Fibroblast of pulmonary artery (primary cell): ENCODE measurements around the gene AGAP1.

Experiments
- DNase-seq: peaks from one replicate; pipeline ENCODE4 v3.0.0-alpha.2; 2010; ENCODE audit warnings: low read depth
- H3K4me3 ChIP-seq: replicated peaks from 2 replicates; pipeline ENCODE4 v1.5.1; 2011; ENCODE audit warnings: low read depth, mild to moderate bottlenecking, control low read depth, low read length, moderate library complexity
- CTCF ChIP-seq: IDR thresholded peaks from 2 replicates; pipeline ENCODE4 v1.5.1; 2011; ENCODE audit warnings: mild to moderate bottlenecking, control low read depth, low read length, inconsistent platforms; ENCODE audit errors: missing control alignments

Gene AGAP1

DNA sequence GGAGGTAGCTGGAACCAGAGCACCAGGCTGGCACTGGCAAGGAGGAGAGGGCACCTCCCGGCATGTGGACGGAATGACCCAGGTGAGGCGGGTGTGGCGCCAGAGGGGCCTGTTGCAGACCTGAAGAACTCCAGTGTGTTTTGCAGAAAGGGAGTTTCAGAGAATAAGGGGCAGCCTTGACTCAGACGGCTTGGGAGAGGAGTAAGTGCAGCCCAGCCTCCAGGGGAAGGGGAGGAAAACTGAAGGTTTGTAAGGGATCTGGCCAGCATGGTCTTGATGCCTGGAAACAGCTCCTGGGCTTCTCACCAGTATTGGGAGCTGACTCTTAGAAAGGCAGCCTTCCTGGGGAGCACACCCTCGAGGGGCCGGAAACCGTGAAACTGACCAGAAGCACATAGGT lies 101.1 kb downstream of the AGAP1 start:
- H3K4me3 ChIP-seq = no peak overlapping the region
- no peak for TF ChIP-seq CTCF
- no peak for DNase-seq

DNA sequence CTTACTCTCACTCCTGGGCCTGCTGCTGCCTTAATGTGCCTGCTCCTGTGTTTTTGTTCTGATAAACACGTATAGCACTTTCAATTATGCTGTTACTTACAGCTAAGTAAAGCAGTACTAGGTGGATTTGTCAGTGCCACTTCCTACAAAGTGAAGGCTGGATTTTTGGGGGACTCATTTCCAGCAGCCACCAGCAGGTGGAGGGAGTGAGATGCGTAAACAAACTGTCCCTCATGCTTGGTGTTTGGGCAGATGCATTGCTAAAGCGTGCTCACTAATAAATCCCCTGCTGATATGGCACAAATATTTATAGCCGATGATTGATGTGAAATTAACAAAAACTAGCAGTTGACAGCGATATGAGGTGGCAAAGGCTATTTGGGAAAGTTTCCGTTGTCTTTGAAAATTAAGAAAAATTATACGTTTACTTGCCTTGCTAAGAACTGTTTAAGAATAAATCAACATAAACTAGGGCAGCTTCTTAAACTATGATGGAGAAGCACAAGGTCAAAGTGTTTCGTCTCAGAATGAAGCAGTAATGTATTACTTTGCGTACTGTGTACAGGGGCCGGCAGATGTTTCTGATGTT lies 101.7 kb downstream of the AGAP1 start:
- DNase-seq = peak; percentile 87
- peak; percentile 98 for TF ChIP-seq CTCF
- H3K4me3 ChIP-seq = no peak overlapping the region

DNA sequence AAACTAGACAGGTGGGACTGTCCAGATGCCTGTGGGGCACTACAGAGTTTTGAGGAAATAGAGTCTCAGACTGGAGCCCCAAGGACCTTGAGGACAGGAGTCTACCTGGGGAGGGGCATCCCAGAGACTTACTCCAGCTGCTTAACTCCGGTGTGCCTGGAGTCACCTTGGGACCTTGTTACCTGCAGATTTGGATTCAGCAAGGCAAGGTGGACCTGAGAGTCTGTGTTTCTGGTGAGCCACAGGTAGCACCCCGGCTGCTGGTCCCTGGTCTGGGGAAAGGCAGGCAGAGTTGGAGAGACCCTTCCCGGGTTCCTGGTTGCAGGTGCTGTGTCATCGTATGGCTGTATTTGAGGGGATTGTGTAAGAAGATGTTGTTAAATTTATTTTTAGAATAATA lies 102.4 kb downstream of the AGAP1 start:
- TF ChIP-seq CTCF = no peak
- no peak for DNase-seq
- no peak overlapping the region for H3K4me3 ChIP-seq

- TF ChIP-seq CTCF = no peak
- no peak overlapping the region for H3K4me3 ChIP-seq
- DNase-seq = no peak
Measured at GRCh38 chr2:235597081-235597615, 103.3 kb downstream of the AGAP1 start.

DNA sequence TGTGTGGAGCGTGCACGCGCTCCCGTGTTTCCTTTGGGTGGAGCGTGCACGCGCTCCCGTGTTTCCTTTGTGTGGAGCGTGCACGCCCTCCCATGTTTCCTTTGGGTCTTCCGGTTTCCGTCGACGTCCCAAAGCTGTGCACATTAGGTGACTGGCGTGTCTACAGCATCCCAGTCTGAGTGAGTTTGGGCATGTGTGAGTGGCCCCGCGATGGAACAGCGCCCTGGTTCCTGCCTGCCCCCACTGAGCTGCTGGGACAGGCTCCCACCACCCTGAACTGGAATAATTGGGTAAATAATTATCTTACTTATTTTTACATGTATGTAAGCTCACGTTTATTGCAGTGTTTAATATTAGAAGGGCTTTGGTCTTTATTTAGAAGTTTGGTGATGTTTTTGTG lies 104.2 kb downstream of the AGAP1 start:
- no peak for DNase-seq
- no peak overlapping the region for H3K4me3 ChIP-seq
- no peak for TF ChIP-seq CTCF

DNA sequence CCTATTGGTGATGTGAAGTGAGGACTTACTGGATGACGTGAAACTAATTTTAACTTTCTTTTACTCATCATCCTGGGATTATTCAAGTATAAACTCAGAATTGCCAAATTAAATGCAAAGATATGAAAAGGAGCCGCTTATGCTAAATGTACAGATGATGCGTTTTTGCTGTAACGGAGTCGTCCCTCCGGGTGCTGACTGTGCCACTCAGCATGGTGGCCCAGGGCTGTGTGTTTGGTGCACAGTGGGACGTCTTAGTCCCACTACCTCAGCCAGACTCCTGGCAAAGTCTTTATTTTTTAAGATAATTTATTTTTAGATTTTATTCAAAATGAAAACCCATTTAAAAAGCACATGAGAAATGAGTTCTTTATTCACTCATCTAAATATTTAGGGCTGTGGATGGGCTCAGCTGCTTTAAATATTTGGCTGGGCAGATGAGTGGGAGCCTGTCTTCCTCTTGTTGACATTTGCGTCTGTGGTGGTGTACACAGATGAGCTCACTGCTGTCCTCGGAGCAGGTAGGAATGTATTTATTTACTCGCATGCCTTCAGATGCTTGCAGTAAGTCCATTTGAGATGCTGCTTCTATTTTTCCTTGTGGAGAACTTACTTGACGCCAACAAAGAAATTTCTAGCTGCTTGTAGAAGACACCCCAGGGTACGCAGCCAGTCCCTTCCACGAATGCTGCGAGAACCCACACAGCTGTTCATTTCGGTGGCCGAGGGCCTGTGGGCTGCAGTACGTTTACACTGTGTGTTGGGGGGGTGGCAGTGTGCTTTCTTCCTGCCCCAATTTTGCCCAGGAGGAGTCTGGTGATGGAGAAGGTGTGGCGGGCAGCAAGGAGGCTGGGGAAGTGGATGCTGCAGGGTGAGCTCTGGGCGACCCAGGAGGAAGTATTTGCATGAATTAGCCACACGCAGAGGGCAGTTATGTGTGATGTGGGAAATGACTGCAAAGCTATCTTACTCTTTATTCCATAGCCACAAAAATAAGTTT lies 105.0 kb downstream of the AGAP1 start:
- no peak for DNase-seq
- TF ChIP-seq CTCF = no peak
- H3K4me3 ChIP-seq = no peak overlapping the region
